OCI-LY7 (cell line): ENCODE measurements around the gene FAN1.

Experiments used
- EZH2phosphoT487 ChIP-seq: fragments of 200-600 bp; sonication (generic); IDR thresholded peaks from 2 replicates; pipeline ENCODE4 v1.6.1; 2018; ENCODE audit warnings: low read depth, borderline replicate concordance, mild to moderate bottlenecking, mixed run types, antibody characterized with exemption, low read length, moderate library complexity, mixed read lengths
- TF ChIP-seq, protein P1 (sequence below): fragments of 200-600 bp; sonication (generic); conservative IDR thresholded peaks from 2 replicates; pipeline ENCODE4 v1.5.1; 2014; ENCODE audit warnings: mild to moderate bottlenecking, antibody characterized with exemption, low read length, moderate library complexity, mixed read lengths

DNA sequence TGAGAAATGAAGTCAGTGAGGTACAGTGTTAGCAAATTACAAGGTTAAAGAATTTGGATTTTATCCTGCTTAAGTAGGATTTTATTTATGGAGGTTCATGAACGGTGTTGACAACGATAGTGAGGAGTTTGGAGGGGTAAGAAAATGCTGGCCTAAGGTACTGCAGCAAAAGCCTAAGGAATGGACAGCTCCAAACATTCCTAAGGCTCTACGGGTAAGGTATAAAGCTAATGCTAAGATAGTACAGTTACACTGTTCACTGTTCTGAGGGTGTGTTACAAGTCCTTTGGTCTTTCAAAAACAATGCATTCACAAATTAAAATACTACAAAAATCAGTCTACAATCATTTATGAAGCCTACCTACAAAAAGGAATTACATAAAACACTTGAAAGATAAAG lies 80.4 kb downstream of the FAN1 start:
- TF ChIP-seq, protein P1, sequence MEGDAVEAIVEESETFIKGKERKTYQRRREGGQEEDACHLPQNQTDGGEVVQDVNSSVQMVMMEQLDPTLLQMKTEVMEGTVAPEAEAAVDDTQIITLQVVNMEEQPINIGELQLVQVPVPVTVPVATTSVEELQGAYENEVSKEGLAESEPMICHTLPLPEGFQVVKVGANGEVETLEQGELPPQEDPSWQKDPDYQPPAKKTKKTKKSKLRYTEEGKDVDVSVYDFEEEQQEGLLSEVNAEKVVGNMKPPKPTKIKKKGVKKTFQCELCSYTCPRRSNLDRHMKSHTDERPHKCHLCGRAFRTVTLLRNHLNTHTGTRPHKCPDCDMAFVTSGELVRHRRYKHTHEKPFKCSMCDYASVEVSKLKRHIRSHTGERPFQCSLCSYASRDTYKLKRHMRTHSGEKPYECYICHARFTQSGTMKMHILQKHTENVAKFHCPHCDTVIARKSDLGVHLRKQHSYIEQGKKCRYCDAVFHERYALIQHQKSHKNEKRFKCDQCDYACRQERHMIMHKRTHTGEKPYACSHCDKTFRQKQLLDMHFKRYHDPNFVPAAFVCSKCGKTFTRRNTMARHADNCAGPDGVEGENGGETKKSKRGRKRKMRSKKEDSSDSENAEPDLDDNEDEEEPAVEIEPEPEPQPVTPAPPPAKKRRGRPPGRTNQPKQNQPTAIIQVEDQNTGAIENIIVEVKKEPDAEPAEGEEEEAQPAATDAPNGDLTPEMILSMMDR = no peak
- no peak for TF ChIP-seq EZH2phosphoT487
